ENCODE measurements around the gene LRR1.
A peak's percentile ranks its signal among the peaks of the same experiment; 100 is the strongest.
"Not testable (repeated sequence)": the region's sequence is repeated elsewhere in the genome, so short reads cannot be mapped to it uniquely, and the experiment has no call there.

LRR1 gene

GRCh38 chr14:49594347-49595091 lies 4.2 kb upstream of the LRR1 start:
- no peak for TF ChIP-seq JUND (IDR thresholded peaks at IDR 0.05; ENCODE audit: low read depth)
- in situ Hi-C loops (cut with HindIII; ENCODE audit: low pct_unique_long_range_greater_than_20kb, low sequenced_read_pairs): no loop called here
- DNase-seq (ENCODE audit: low read depth in 1 of 2, low spot score in 1 of 2): no peak

GRCh38 chr14:49598189-49598484 lies 603 bp upstream of the LRR1 start:
- TF ChIP-seq JUND (IDR thresholded peaks at IDR 0.05; ENCODE audit: low read depth): no peak
- DNase-seq (ENCODE audit: low read depth in 1 of 2, low spot score in 1 of 2): no peak
- in situ Hi-C loops (cut with HindIII; ENCODE audit: low pct_unique_long_range_greater_than_20kb, low sequenced_read_pairs): no loop called here

GRCh38 chr14:49607583-49607982 lies 8.8 kb downstream of the LRR1 start:
- no peak for DNase-seq (ENCODE audit: low read depth in 1 of 2, low spot score in 1 of 2)
- in situ Hi-C loops (cut with HindIII; ENCODE audit: low pct_unique_long_range_greater_than_20kb, low sequenced_read_pairs): no loop called here
- TF ChIP-seq JUND (IDR thresholded peaks at IDR 0.05; ENCODE audit: low read depth): no peak

- in situ Hi-C loops (cut with HindIII; ENCODE audit: low pct_unique_long_range_greater_than_20kb, low sequenced_read_pairs): no loop called here
- TF ChIP-seq JUND (IDR thresholded peaks at IDR 0.05; ENCODE audit: low read depth): no peak
Observed at GRCh38 chr14:49612251-49612650, 13.5 kb downstream of the LRR1 start.

GRCh38 chr14:49612671-49613070 lies 13.9 kb downstream of the LRR1 start:
- in situ Hi-C loops (cut with HindIII; ENCODE audit: low pct_unique_long_range_greater_than_20kb, low sequenced_read_pairs): no loop called here
- DNase-seq (ENCODE audit: low read depth in 1 of 2, low spot score in 1 of 2): no peak
- TF ChIP-seq JUND (IDR thresholded peaks at IDR 0.05; ENCODE audit: low read depth): no peak

More at GRCh38 chr14:49612251-49612650, 13.5 kb downstream of the LRR1 start:
- DNase-seq (ENCODE audit: low read depth in 1 of 2, low spot score in 1 of 2): no peak

GRCh38 chr14:49614196-49614595 lies 15.5 kb downstream of the LRR1 start:
- TF ChIP-seq JUND (IDR thresholded peaks at IDR 0.05; ENCODE audit: low read depth): no peak
- DNase-seq (ENCODE audit: low read depth in 1 of 2, low spot score in 1 of 2): no peak
- in situ Hi-C loops (cut with HindIII; ENCODE audit: low pct_unique_long_range_greater_than_20kb, low sequenced_read_pairs): no loop called here

GRCh38 chr14:49615776-49616175 lies 17.0 kb downstream of the LRR1 start:
- TF ChIP-seq JUND (IDR thresholded peaks at IDR 0.05; ENCODE audit: low read depth): no peak
- no peak for DNase-seq (ENCODE audit: low read depth in 1 of 2, low spot score in 1 of 2)
- in situ Hi-C loops (cut with HindIII; ENCODE audit: low pct_unique_long_range_greater_than_20kb, low sequenced_read_pairs): no loop called here

- TF ChIP-seq JUND (IDR thresholded peaks at IDR 0.05; ENCODE audit: low read depth): no peak
- no peak for DNase-seq (ENCODE audit: low read depth in 1 of 2, low spot score in 1 of 2)
- in situ Hi-C loops (cut with HindIII; ENCODE audit: low pct_unique_long_range_greater_than_20kb, low sequenced_read_pairs): no loop called here
Observed at GRCh38 chr14:49617852-49618519, 19.2 kb downstream of the LRR1 start.

GRCh38 chr14:49619273-49619672 lies 20.5 kb downstream of the LRR1 start:
- in situ Hi-C loops (cut with HindIII; ENCODE audit: low pct_unique_long_range_greater_than_20kb, low sequenced_read_pairs); DNase-seq (ENCODE audit: low read depth in 1 of 2, low spot score in 1 of 2): not testable (repeated sequence)

- in situ Hi-C loops (cut with HindIII; ENCODE audit: low pct_unique_long_range_greater_than_20kb, low sequenced_read_pairs): no loop called here
- no peak for DNase-seq (ENCODE audit: low read depth in 1 of 2, low spot score in 1 of 2)
- TF ChIP-seq JUND (IDR thresholded peaks at IDR 0.05; ENCODE audit: low read depth): no peak
Observed at GRCh38 chr14:49619730-49620129, 21.0 kb downstream of the LRR1 start.

GRCh38 chr14:49620182-49621113 lies 21.7 kb downstream of the LRR1 start, which contains the start of the genes MGAT2 and RPL36AL:
MGAT2 (plus strand) TSS chr14:49620799; CDS start chr14:49621269, 470 bp downstream.
RPL36AL (minus strand) TSS chr14:49620626; CDS start chr14:49619104, 1,522 bp downstream.
- no peak for TF ChIP-seq JUND (IDR thresholded peaks at IDR 0.05; ENCODE audit: low read depth)
- peak; percentile 99 to 100 for DNase-seq (ENCODE audit: low read depth in 1 of 2, low spot score in 1 of 2)
- in situ Hi-C loops (cut with HindIII; ENCODE audit: low pct_unique_long_range_greater_than_20kb, low sequenced_read_pairs): no loop called here

- DNase-seq (ENCODE audit: low read depth in 1 of 2, low spot score in 1 of 2): peak in 1 of 2 experiments; percentile 60
- in situ Hi-C loops (cut with HindIII; ENCODE audit: low pct_unique_long_range_greater_than_20kb, low sequenced_read_pairs): no loop called here
- no peak for TF ChIP-seq JUND (IDR thresholded peaks at IDR 0.05; ENCODE audit: low read depth)
Observed at GRCh38 chr14:49621114-49621881, 22.6 kb downstream of the LRR1 start.

Data from T47D (cell line).